ENCODE data around the gene BIK. TPM values are rescaled to one million over a fixed set of nuclear protein-coding genes. Genes with fewer than 3 reads are reported as not detected.

Gene BIK
- total RNA-seq, 1 experiment from 2014 or later: 3.2 TPM

DNA sequence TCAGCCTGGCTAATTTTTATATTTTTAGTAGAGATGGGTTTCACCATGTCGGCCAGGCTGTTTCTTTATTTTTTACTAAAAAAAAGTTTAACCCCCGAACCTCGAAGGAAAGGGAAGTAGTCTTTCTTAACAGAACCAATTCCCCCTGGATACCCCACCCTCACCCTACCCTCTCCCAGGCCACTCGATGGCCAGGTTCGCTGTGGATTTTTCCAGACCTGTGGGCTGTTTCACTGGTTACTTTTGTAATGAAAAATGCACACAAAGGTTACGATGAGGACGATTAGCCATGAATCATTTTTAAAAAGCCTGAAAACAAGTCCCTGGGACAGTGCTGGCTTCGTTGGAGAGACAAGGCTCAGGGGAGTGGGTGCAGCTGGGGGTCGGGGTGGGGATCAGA lies 43.3 kb downstream of the BIK start (continued):
- TF ChIP-seq, protein P1, sequence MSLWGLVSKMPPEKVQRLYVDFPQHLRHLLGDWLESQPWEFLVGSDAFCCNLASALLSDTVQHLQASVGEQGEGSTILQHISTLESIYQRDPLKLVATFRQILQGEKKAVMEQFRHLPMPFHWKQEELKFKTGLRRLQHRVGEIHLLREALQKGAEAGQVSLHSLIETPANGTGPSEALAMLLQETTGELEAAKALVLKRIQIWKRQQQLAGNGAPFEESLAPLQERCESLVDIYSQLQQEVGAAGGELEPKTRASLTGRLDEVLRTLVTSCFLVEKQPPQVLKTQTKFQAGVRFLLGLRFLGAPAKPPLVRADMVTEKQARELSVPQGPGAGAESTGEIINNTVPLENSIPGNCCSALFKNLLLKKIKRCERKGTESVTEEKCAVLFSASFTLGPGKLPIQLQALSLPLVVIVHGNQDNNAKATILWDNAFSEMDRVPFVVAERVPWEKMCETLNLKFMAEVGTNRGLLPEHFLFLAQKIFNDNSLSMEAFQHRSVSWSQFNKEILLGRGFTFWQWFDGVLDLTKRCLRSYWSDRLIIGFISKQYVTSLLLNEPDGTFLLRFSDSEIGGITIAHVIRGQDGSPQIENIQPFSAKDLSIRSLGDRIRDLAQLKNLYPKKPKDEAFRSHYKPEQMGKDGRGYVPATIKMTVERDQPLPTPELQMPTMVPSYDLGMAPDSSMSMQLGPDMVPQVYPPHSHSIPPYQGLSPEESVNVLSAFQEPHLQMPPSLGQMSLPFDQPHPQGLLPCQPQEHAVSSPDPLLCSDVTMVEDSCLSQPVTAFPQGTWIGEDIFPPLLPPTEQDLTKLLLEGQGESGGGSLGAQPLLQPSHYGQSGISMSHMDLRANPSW (CRISPR knock-in tag; conservative IDR thresholded peaks at IDR 0.05; ENCODE audit: low read depth): no peak
- TF ChIP-seq SMAD4 (CRISPR knock-in tag; IDR thresholded peaks at IDR 0.05) (no peak), ATF1 (CRISPR knock-in tag; IDR thresholded peaks at IDR 0.05) (no peak), RELA (CRISPR knock-in tag; IDR thresholded peaks at IDR 0.05; ENCODE audit: borderline replicate concordance) (no peak), MXD4 (CRISPR knock-in tag; IDR thresholded peaks at IDR 0.05; ENCODE audit: borderline replicate concordance) (no peak), ZNF396 (CRISPR knock-in tag; IDR thresholded peaks at IDR 0.05; ENCODE audit: borderline replicate concordance) (no peak), RORB (CRISPR knock-in tag; IDR thresholded peaks at IDR 0.05) (no peak)
- TF ChIP-seq, protein P2, sequence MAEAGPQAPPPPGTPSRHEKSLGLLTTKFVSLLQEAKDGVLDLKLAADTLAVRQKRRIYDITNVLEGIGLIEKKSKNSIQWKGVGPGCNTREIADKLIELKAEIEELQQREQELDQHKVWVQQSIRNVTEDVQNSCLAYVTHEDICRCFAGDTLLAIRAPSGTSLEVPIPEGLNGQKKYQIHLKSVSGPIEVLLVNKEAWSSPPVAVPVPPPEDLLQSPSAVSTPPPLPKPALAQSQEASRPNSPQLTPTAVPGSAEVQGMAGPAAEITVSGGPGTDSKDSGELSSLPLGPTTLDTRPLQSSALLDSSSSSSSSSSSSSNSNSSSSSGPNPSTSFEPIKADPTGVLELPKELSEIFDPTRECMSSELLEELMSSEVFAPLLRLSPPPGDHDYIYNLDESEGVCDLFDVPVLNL (CRISPR knock-in tag; IDR thresholded peaks at IDR 0.05; ENCODE audit: borderline replicate concordance, low read depth): no peak
- TF ChIP-seq, protein P3, sequence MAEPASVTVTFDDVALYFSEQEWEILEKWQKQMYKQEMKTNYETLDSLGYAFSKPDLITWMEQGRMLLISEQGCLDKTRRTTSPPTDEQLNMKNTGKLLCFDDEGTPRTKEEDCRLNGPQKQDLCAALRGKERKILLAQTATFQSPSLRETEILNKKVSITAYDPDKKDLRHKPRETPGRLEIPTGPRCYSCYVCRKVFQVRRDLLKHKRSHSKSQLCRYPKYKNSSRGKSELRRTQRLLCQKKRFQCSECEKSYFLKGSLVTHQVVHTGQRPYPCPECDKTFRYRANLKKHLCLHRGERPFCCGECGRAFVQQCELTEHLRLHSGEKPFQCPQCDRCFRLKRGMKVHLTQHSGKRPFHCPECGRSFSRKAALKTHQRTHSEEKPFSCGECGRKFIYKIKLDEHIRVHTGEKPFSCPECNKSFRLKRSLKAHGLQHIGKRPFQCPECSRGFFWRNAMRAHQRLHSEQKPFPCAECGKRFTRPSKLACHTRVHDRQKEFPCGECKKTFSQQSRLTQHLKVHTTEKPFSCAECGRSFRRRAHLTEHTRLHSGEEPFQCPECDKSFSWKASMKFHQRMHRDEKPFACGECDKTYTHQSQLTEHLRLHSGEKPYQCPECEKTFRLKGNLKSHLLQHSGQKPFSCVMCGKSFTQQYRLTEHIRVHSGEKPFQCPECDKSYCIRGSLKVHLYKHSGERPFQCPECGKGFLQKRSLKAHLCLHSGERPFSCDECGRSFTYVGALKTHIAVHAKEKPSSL (CRISPR knock-in tag; conservative IDR thresholded peaks at IDR 0.05): no peak
- TF ChIP-seq, protein P4, sequence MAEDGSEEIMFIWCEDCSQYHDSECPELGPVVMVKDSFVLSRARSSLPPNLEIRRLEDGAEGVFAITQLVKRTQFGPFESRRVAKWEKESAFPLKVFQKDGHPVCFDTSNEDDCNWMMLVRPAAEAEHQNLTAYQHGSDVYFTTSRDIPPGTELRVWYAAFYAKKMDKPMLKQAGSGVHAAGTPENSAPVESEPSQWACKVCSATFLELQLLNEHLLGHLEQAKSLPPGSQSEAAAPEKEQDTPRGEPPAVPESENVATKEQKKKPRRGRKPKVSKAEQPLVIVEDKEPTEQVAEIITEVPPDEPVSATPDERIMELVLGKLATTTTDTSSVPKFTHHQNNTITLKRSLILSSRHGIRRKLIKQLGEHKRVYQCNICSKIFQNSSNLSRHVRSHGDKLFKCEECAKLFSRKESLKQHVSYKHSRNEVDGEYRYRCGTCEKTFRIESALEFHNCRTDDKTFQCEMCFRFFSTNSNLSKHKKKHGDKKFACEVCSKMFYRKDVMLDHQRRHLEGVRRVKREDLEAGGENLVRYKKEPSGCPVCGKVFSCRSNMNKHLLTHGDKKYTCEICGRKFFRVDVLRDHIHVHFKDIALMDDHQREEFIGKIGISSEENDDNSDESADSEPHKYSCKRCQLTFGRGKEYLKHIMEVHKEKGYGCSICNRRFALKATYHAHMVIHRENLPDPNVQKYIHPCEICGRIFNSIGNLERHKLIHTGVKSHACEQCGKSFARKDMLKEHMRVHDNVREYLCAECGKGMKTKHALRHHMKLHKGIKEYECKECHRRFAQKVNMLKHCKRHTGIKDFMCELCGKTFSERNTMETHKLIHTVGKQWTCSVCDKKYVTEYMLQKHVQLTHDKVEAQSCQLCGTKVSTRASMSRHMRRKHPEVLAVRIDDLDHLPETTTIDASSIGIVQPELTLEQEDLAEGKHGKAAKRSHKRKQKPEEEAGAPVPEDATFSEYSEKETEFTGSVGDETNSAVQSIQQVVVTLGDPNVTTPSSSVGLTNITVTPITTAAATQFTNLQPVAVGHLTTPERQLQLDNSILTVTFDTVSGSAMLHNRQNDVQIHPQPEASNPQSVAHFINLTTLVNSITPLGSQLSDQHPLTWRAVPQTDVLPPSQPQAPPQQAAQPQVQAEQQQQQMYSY (CRISPR knock-in tag; IDR thresholded peaks at IDR 0.05): no peak
- TF ChIP-seq, protein P5, sequence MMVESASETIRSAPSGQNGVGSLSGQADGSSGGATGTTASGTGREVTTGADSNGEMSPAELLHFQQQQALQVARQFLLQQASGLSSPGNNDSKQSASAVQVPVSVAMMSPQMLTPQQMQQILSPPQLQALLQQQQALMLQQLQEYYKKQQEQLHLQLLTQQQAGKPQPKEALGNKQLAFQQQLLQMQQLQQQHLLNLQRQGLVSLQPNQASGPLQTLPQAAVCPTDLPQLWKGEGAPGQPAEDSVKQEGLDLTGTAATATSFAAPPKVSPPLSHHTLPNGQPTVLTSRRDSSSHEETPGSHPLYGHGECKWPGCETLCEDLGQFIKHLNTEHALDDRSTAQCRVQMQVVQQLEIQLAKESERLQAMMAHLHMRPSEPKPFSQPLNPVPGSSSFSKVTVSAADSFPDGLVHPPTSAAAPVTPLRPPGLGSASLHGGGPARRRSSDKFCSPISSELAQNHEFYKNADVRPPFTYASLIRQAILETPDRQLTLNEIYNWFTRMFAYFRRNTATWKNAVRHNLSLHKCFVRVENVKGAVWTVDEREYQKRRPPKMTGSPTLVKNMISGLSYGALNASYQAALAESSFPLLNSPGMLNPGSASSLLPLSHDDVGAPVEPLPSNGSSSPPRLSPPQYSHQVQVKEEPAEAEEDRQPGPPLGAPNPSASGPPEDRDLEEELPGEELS (CRISPR knock-in tag; IDR thresholded peaks at IDR 0.05): no peak

DNA sequence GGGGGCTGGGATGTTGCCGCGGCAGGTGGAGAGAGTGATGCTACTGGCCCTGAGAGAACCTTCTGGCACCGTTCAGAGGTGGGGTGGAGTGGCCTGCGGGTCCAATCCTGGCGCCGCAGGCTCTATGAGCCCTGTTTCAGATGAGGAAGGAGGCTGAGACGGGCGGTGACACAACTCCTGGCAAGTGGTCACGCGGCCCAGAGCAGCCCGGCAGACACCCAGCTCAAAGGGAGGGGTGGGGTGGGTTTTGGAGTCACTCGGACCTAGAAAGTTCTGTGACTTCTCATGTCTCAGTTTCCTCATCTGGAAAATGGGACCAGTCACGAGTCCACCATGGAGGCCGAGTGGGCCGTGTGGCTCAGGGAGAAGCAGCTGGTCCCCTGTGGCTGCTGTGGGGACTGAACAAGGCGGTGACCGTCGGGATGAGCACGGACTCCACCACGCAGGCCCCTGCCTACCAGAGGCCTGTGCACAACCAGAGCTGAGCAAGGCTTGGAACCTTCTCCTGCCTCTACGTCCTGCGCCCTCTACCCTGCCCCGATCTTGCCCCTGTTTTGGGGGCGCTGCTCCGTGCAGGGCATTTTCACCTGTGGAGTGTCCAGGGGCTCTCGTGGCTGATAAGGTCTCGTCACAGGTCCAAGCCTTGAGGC lies 44.5 kb downstream of the BIK start:
- Mint-ChIP-seq H3K9me3 (no peaks in the 10 kb centered on the region), H3K4me3 (no peak overlapping the region), H3K27me3 (ENCODE audit: low read depth) (peaks cover 14% of the 10 kb centered on the region), H3K4me1 (peaks cover 8% of the 10 kb centered on the region), H3K27ac (no peak overlapping the region), H3K36me3 (no peaks in the 10 kb centered on the region)
- DNase-seq (ENCODE audit: low spot score) (no peak), ATAC-seq (no peak)
- ChIA-PET POLR2A (no interaction called here), CTCF (interaction anchor here (1.0 to 1.1 kb wide), 2 partner anchors 19 to 33 kb away, joined by 3 to 4 read pairs; no protein-coding TSS in a partner anchor)
- TF ChIP-seq RORB (CRISPR knock-in tag; IDR thresholded peaks at IDR 0.05) (no peak), SMAD4 (CRISPR knock-in tag; IDR thresholded peaks at IDR 0.05) (no peak), FOXP1 (CRISPR knock-in tag; IDR thresholded peaks at IDR 0.05; ENCODE audit: borderline replicate concordance) (no peak)
- TF ChIP-seq, protein P6, sequence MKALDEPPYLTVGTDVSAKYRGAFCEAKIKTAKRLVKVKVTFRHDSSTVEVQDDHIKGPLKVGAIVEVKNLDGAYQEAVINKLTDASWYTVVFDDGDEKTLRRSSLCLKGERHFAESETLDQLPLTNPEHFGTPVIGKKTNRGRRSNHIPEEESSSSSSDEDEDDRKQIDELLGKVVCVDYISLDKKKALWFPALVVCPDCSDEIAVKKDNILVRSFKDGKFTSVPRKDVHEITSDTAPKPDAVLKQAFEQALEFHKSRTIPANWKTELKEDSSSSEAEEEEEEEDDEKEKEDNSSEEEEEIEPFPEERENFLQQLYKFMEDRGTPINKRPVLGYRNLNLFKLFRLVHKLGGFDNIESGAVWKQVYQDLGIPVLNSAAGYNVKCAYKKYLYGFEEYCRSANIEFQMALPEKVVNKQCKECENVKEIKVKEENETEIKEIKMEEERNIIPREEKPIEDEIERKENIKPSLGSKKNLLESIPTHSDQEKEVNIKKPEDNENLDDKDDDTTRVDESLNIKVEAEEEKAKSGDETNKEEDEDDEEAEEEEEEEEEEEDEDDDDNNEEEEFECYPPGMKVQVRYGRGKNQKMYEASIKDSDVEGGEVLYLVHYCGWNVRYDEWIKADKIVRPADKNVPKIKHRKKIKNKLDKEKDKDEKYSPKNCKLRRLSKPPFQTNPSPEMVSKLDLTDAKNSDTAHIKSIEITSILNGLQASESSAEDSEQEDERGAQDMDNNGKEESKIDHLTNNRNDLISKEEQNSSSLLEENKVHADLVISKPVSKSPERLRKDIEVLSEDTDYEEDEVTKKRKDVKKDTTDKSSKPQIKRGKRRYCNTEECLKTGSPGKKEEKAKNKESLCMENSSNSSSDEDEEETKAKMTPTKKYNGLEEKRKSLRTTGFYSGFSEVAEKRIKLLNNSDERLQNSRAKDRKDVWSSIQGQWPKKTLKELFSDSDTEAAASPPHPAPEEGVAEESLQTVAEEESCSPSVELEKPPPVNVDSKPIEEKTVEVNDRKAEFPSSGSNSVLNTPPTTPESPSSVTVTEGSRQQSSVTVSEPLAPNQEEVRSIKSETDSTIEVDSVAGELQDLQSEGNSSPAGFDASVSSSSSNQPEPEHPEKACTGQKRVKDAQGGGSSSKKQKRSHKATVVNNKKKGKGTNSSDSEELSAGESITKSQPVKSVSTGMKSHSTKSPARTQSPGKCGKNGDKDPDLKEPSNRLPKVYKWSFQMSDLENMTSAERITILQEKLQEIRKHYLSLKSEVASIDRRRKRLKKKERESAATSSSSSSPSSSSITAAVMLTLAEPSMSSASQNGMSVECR (CRISPR knock-in tag; IDR thresholded peaks at IDR 0.05; ENCODE audit: borderline replicate concordance): no peak
- TF ChIP-seq, protein P7, sequence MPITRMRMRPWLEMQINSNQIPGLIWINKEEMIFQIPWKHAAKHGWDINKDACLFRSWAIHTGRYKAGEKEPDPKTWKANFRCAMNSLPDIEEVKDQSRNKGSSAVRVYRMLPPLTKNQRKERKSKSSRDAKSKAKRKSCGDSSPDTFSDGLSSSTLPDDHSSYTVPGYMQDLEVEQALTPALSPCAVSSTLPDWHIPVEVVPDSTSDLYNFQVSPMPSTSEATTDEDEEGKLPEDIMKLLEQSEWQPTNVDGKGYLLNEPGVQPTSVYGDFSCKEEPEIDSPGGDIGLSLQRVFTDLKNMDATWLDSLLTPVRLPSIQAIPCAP (CRISPR knock-in tag; IDR thresholded peaks at IDR 0.05): no peak
- TF ChIP-seq, protein P8, sequence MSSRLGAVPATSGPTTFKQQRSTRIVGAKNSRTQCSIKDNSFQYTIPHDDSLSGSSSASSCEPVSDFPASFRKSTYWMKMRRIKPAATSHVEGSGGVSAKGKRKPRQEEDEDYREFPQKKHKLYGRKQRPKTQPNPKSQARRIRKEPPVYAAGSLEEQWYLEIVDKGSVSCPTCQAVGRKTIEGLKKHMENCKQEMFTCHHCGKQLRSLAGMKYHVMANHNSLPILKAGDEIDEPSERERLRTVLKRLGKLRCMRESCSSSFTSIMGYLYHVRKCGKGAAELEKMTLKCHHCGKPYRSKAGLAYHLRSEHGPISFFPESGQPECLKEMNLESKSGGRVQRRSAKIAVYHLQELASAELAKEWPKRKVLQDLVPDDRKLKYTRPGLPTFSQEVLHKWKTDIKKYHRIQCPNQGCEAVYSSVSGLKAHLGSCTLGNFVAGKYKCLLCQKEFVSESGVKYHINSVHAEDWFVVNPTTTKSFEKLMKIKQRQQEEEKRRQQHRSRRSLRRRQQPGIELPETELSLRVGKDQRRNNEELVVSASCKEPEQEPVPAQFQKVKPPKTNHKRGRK (CRISPR knock-in tag; IDR thresholded peaks at IDR 0.05; ENCODE audit: borderline replicate concordance): no peak

Data from WTC11 (cell line).